Measurements from ENCODE around the gene TBCE. TPM values are rescaled to one million over a fixed set of nuclear protein-coding genes. Genes with fewer than 3 reads are reported as not detected.
A peak's percentile ranks its signal among the peaks of the same experiment; 100 is the strongest.

Gene TBCE
- total and polyA plus RNA-seq, 7 donors: 20.6 to 41.5 (median 26.8) TPM

DNA sequence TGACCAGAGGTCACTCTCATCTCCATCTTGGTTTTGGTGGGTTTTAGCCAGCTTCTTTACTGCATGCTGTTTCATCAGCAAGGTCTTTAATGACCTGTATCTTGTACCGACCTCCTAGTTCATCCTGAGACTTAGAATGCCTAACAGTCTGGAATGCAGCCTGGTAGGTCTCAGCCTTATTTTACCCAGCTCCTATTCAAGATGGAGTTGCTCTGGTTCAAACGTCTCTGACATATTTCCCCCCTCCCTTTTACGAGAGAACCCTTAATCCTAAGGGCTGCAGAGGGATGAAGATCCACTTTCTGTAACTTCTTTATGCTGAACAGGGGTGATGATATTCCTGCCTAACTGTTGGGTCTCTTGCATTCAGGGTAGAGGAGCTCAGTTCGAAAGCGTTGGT lies 43.2 kb downstream of the TBCE start:
- no peak for ATAC-seq
- H3K27me3 ChIP-seq (ENCODE audit: insufficient read depth in 3 of 3, low read length in 2 of 3): no peaks in the 10 kb centered on the region
- H3K4me1 ChIP-seq: peaks cover 18% of the 10 kb centered on the region
- H3K36me3 ChIP-seq (ENCODE audit: insufficient read depth in 1 of 2, low read depth in 1 of 2): peaks cover 0 to 9% of the 10 kb centered on the region in 2 donors
- no peaks in the 10 kb centered on the region for H3K9me3 ChIP-seq
- 81 to 87% (median 85%) methylated on average over 5 of the region's 5 CpGs for WGBS, 3 donors
- intact Hi-C loops (cut with DNase I): loop anchor here (5.0 to 10.0 kb wide), 2 partner anchors 33 to 46 kb away; partner anchors contain the start of gene TBCE (in 1 of the 2)
- TF ChIP-seq, protein P1, sequence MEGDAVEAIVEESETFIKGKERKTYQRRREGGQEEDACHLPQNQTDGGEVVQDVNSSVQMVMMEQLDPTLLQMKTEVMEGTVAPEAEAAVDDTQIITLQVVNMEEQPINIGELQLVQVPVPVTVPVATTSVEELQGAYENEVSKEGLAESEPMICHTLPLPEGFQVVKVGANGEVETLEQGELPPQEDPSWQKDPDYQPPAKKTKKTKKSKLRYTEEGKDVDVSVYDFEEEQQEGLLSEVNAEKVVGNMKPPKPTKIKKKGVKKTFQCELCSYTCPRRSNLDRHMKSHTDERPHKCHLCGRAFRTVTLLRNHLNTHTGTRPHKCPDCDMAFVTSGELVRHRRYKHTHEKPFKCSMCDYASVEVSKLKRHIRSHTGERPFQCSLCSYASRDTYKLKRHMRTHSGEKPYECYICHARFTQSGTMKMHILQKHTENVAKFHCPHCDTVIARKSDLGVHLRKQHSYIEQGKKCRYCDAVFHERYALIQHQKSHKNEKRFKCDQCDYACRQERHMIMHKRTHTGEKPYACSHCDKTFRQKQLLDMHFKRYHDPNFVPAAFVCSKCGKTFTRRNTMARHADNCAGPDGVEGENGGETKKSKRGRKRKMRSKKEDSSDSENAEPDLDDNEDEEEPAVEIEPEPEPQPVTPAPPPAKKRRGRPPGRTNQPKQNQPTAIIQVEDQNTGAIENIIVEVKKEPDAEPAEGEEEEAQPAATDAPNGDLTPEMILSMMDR (IDR thresholded peaks at IDR 0.05): no peak
- H3K27ac ChIP-seq: no peak overlapping the region
- no peak for DNase-seq
- no peak overlapping the region for H3K4me3 ChIP-seq

DNA sequence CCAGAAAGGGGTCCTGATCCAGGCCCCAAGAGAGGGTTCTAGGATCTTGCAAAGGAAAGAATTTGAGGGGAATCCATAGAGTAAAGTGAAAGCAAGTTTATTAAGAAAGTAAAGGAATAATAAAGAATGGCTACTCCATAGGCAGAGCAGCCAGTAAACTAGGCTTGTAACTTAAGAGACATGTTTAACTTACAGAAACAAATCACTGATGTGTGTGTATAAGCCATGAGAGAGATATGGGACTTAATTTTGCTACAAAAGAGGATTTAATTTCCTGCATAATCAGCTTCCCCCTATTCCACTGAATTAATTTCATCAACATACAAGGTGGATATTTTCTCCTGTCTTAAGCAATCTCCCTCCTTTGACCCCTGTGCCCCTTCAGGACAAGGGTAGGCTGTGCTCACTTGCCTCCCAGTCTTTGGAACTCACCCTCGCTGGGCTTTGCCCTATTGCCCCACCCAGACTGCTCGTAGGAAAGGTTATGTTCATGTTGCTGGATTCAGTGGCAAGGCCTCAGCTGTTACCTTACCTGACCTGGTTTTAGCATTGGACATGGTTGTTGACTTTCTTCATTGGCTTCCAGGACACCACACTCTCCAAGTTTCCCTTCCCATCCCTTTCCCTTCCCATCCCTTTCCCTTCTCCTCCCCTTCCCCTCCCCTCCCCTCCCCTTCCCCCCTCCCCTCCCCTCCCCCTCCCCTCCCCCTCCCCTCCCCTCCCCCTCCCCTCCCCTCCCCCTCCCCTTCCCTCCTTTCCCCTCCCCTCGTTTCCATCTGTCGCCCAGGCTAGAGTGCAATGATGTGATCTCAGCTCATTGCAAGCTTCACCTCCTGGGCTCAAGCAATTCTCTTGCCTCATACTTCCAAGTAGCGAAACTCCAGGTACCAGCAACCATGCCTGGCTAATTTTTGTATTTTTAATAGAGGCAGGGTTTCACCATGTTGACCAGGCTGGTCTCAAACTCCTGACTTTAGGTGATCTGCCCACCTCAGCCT lies 44.6 kb downstream of the TBCE start:
- Histone ChIP-seq H3K27me3 (ENCODE audit: insufficient read depth in 3 of 3, low read length in 2 of 3) (no peaks in the 10 kb centered on the region), H3K4me1 (peaks cover 18% of the 10 kb centered on the region), H3K4me3 (no peak overlapping the region), H3K27ac (no peak overlapping the region), H3K36me3 (ENCODE audit: insufficient read depth in 1 of 2, low read depth in 1 of 2) (peaks cover 0 to 13% of the 10 kb centered on the region in 2 donors), H3K9me3 (no peaks in the 10 kb centered on the region)
- 40 to 50% (median 49%) methylated on average over 3 to 4 of the region's 5 CpGs for WGBS, 3 donors
- ATAC-seq (peak; percentile 57 to 86 (median 78)), DNase-seq (no peak)
- intact Hi-C loops (cut with DNase I): loop anchor here (5.0 to 10.0 kb wide), 2 partner anchors 34 to 47 kb away; partner anchors contain the start of gene TBCE (in 1 of the 2)
- TF ChIP-seq, protein P1 (IDR thresholded peaks at IDR 0.05): no peak

DNA sequence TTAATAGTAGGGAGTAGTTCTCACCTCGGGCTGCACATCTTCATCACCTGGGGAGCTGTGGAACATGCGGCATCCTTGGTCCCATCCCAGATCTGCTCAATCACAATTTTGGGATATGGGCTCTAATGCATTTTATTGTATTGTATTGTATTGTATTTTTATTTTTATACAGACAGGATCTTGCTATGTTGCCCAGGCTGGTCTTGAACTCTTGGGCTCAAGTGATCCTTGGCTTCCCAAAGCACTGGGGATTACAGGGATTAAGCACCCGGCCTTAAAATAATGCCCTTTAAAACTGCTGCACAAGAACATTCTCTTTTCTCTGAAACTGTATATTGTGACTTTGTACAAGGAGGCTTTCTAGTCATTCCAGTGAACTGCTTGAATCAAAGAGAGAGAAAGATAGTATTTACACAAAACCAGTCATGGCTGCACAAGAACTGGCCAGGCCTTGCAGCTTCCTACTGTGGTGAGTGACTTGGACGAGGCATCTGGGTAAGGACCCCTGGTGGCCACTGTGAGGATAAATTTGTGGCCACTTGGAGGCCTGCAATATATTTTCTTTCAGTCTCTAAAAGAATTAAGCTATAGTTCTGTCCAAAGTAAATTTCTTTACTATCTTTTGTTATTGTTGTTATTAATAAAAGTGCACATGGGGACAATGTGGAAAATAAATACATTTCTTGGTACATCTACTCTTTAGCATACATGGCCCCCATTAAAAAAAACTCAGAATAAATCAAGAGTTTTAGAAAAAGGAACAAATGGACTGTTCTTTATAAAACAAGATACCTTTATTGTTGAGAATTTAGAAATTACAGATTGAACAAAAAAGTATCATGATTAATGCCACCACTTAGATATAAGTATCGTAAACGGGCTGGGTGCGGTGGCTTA lies 48.0 kb downstream of the TBCE start:
- WGBS, 3 donors: 72 to 78% (median 72%) methylated on average over 7 of the region's 7 CpGs
- H3K27ac ChIP-seq: no peak overlapping the region
- peak; percentile 74 to 79 (median 74) for ATAC-seq

DNA sequence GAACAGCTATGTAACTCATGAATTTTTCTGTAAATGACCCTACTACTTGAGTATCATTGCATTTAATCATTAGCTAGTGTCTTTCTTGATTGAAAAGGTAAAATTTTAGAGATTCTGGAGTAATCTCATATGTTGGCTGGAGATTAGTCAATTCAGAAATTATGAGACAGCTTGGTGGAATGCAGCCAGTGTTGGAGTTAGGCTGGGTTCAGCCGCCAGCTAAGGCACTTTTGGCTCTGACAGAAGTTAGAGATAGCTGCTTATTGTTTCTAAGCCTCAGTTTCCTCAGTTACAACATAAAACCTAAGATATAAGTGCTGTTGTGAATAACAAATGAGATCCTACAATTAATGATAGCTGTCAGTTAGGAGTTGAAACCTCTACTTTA lies 49.4 kb downstream of the TBCE start:
- H3K27me3 ChIP-seq (ENCODE audit: insufficient read depth in 3 of 3, low read length in 2 of 3): no peaks in the 10 kb centered on the region
- H3K36me3 ChIP-seq (ENCODE audit: insufficient read depth in 1 of 2, low read depth in 1 of 2): peaks cover 2 to 22% of the 10 kb centered on the region in 2 donors
- ATAC-seq (peak in 1 of 4 donors; percentile 26), DNase-seq (no peak)
- no peak overlapping the region for H3K27ac ChIP-seq
- no peaks in the 10 kb centered on the region for H3K4me1 ChIP-seq
- H3K9me3 ChIP-seq: no peaks in the 10 kb centered on the region
- no peak overlapping the region for H3K4me3 ChIP-seq
- TF ChIP-seq, protein P1 (IDR thresholded peaks at IDR 0.05): no peak
- intact Hi-C loops (cut with DNase I): loop anchor here (1.0 to 10.0 kb wide), 4 partner anchors 52 to 314 kb away; partner anchors contain the start of gene TBCE (in 1 of the 2)
- 42 to 74% (median 42%) methylated on average over 1 of the region's 1 CpG for WGBS, 3 donors

More for the DNA sequence above, 48.0 kb downstream of the TBCE start:
- intact Hi-C loops (cut with DNase I): loop anchor here in 1 of 2 donors (5.0 to 10.0 kb wide), 2 partner anchors 50 to 313 kb away; partner anchors contain the start of gene TBCE
- peak; percentile 40 to 70 for DNase-seq
- Histone ChIP-seq H3K4me1 (no peaks in the 10 kb centered on the region), H3K4me3 (no peak overlapping the region), H3K27me3 (ENCODE audit: insufficient read depth in 3 of 3, low read length in 2 of 3) (no peaks in the 10 kb centered on the region), H3K9me3 (no peaks in the 10 kb centered on the region), H3K36me3 (ENCODE audit: insufficient read depth in 1 of 2, low read depth in 1 of 2) (peaks cover 2 to 18% of the 10 kb centered on the region in 2 donors)
- TF ChIP-seq, protein P1 (IDR thresholded peaks at IDR 0.05): peak; percentile 76
